A549 treated with dexamethasone at 1 μM for 4 hours (cell line): Measurements from ENCODE around the gene CDH15. TPM values are rescaled to one million over a fixed set of nuclear protein-coding genes. Genes with fewer than 3 reads are reported as not detected.

ENCODE experiments used
- total RNA-seq: library from RNA; stranded (reverse); fragments of 200-300 nt; extraction: Qiagen RNA extraction; gene quantifications from 5 replicates; pipeline ENCODE4 v1.2.3, GENCODE V29; 2022

Gene CDH15
- total RNA-seq = 0.19 to 0.27 TPM (median 0.23 TPM) in 5 replicates

GRCh38 chr16:89171216-89172170 is at the start of gene CDH15:
Gene CDH15, plus strand, starts transcription at chr16:89171748. Its CDS starts 84 bp downstream, at chr16:89171832.

GRCh38 chr16:89200124-89200849 is 28.7 kb downstream of the CDH15 start, which contains the start of gene SLC22A31:
Gene SLC22A31, minus strand, starts transcription at chr16:89200537. Its CDS starts 36 bp downstream, at chr16:89200501.

GRCh38 chr16:89217388-89218191 is 46.0 kb downstream of the CDH15 start, which contains the start of gene ZNF778:
Gene ZNF778, plus strand, starts transcription at chr16:89217703. Its CDS starts 3,425 bp downstream, at chr16:89221128.

Other genes with a start within 250 kb of the CDH15 start
- gene CBFA2T3, start 194.5 kb upstream of the CDH15 start, total RNA-seq = 0.88 to 1.5 TPM (median 1.0 TPM) in 5 replicates
- gene ACSF3, start 77.9 kb upstream of the CDH15 start, total RNA-seq = 13.8 to 20.0 TPM (median 18.2 TPM) in 5 replicates
- 0.98 to 1.4 TPM (median 1.2 TPM) in 5 replicates for gene SLC22A31, start 28.8 kb downstream of the CDH15 start, total RNA-seq
- 7.1 to 12.0 TPM (median 8.0 TPM) in 5 replicates for gene ZNF778, start 46.0 kb downstream of the CDH15 start, total RNA-seq